Liver (tissue), 3 donors: Measurements from ENCODE around the gene MGAT4A.

ENCODE experiments used
- RAD21 ChIP-seq, 2 donors: IDR thresholded peaks; 2 replicates each; pipeline ENCODE4 v1.6.1; 2016; ENCODE audit warnings: antibody characterized with exemption in 2 of 2, mild to moderate bottlenecking in 2 of 2
- YY1 ChIP-seq: IDR thresholded peaks from 2 replicates; pipeline ENCODE4 v1.6.1; 2016; ENCODE audit warnings: antibody characterized with exemption, mild to moderate bottlenecking
- TF ChIP-seq, protein P1 (sequence below): fragments of 150-350 bp; IDR thresholded peaks from 2 replicates; pipeline ENCODE4 v1.5.1; 2017; ENCODE audit warnings: improper control_type of control experiment, low read depth, low read length; ENCODE audit not compliant: missing input control
- donor health status: healthy.
- donor health status: healthy.

DNA sequence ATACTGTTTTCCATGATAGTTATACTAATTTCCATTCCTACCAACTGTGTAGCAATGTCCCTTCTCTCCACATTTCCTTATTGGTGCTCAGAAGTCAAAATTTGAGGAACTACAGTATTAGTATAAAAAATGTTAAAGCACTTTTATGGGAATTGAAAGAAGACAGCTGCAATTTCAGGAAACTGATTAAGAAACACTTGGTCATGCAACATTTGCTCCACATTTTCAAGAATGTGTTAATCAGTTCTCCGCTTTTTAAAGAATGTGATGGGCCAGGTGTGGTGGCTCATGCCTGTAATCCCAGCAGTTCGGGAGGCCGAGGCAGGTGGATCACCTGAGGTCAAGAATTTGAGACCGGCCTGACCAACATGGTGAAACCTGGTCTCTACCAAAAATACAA, 33.6 kb upstream of the MGAT4A start:
- TF ChIP-seq, protein P1, sequence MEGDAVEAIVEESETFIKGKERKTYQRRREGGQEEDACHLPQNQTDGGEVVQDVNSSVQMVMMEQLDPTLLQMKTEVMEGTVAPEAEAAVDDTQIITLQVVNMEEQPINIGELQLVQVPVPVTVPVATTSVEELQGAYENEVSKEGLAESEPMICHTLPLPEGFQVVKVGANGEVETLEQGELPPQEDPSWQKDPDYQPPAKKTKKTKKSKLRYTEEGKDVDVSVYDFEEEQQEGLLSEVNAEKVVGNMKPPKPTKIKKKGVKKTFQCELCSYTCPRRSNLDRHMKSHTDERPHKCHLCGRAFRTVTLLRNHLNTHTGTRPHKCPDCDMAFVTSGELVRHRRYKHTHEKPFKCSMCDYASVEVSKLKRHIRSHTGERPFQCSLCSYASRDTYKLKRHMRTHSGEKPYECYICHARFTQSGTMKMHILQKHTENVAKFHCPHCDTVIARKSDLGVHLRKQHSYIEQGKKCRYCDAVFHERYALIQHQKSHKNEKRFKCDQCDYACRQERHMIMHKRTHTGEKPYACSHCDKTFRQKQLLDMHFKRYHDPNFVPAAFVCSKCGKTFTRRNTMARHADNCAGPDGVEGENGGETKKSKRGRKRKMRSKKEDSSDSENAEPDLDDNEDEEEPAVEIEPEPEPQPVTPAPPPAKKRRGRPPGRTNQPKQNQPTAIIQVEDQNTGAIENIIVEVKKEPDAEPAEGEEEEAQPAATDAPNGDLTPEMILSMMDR: no peak
- TF ChIP-seq RAD21 (IDR thresholded peaks at IDR 0.05) (no peak), YY1 (no peak)
